GM23248 (cell line): ENCODE data around the gene TIPARP. TPM values are rescaled to one million over a fixed set of nuclear protein-coding genes. Genes with fewer than 3 reads are reported as not detected.

Experiments used
- DNase-seq: peaks from one replicate; pipeline ENCODE4 v3.0.0-alpha.2; 2015
- H2AFZ ChIP-seq: fragments of 200-600 bp; sonication (generic); 2 replicates; pipeline ENCODE4 v1.6.1; 2016; ENCODE audit warnings: antibody characterized with exemption
- H3F3A ChIP-seq: fragments of 200-600 bp; sonication (generic); 2 replicates; pipeline ENCODE4 v1.6.1; 2016; ENCODE audit warnings: mild to moderate bottlenecking, antibody characterized with exemption, mixed run types; ENCODE audit not compliant: insufficient read depth
- H3K27ac ChIP-seq: fragments of 200-600 bp; sonication (generic); 2 replicates; pipeline ENCODE4 v1.5.1; 2016; ENCODE audit warnings: mild to moderate bottlenecking
- H3K27me3 ChIP-seq: fragments of 200-600 bp; sonication (generic); replicated peaks from 2 replicates; pipeline ENCODE4 v1.6.1; 2016; ENCODE audit warnings: mild to moderate bottlenecking; ENCODE audit not compliant: insufficient read depth
- H3K36me3 ChIP-seq: fragments of 200-600 bp; sonication (generic); 2 replicates; pipeline ENCODE4 v1.6.1; 2016; ENCODE audit warnings: low read depth, mild to moderate bottlenecking
- H3K4me1 ChIP-seq: fragments of 200-600 bp; sonication (generic); 2 replicates; pipeline ENCODE4 v1.6.1; 2016; ENCODE audit warnings: mild to moderate bottlenecking; ENCODE audit not compliant: insufficient read depth
- H3K4me2 ChIP-seq: fragments of 200-600 bp; sonication (generic); one replicate; pipeline ENCODE4 v1.6.1; 2016; ENCODE audit warnings: mild to moderate bottlenecking; ENCODE audit not compliant: unreplicated experiment
- H3K4me3 ChIP-seq: fragments of 200-600 bp; sonication (generic); 2 replicates; pipeline ENCODE4 v1.5.1; 2016; ENCODE audit warnings: mild to moderate bottlenecking
- H3K79me2 ChIP-seq: fragments of 200-600 bp; sonication (generic); 2 replicates; pipeline ENCODE4 v1.6.1; 2016; ENCODE audit warnings: mild to moderate bottlenecking; ENCODE audit not compliant: insufficient read depth
- H3K9ac ChIP-seq: fragments of 200-600 bp; sonication (generic); 2 replicates; pipeline ENCODE4 v1.6.1; 2016; ENCODE audit warnings: mild to moderate bottlenecking
- H3K9me2 ChIP-seq: fragments of 200-600 bp; sonication (generic); 2 replicates; pipeline ENCODE4 v1.6.1; 2016; ENCODE audit warnings: mixed run types, mild to moderate bottlenecking, moderate library complexity; ENCODE audit not compliant: insufficient read depth
- H3K9me3 ChIP-seq: fragments of 200-600 bp; sonication (generic); one replicate; pipeline ENCODE4 v1.6.1; 2017; ENCODE audit warnings: low read depth
- H4K20me1 ChIP-seq: fragments of 200-600 bp; sonication (generic); 2 replicates; pipeline ENCODE4 v1.6.0; 2016; ENCODE audit not compliant: insufficient read depth
- EZH2 ChIP-seq: fragments of 200-600 bp; sonication (generic); IDR thresholded peaks from 2 replicates; pipeline ENCODE4 v1.6.1; 2018; ENCODE audit warnings: antibody characterized with exemption, mild to moderate bottlenecking; ENCODE audit not compliant: insufficient read depth, poor library complexity, severe bottlenecking
- EZH2phosphoT487 ChIP-seq: fragments of 200-600 bp; sonication (generic); IDR thresholded peaks from 2 replicates; pipeline ENCODE4 v1.6.1; 2018; ENCODE audit warnings: antibody characterized with exemption, moderate library complexity, mild to moderate bottlenecking, low read depth; ENCODE audit not compliant: insufficient read depth
- WGBS, 2 experiments: methylation state at CpG; one replicate each; pipeline ENCODE4 v1.1.6; 2015 to 2017; ENCODE audit warnings: low lambda C conversion rate in 2 of 2, low coverage in 1 of 2; ENCODE audit errors: missing lambda C conversion rate in 2 of 2; 5-methylcytosine and 5-hydroxymethylcytosine counted together
- in situ Hi-C: fragments of 300-500 bp; cut with MboI; formaldehyde crosslinking; loops from 2 replicates; pipeline ENCODE4 v1.15.0; 2020
- polyA plus RNA-seq: library from polyadenylated mRNA; unstranded; fragments of >200 nt; fragmentation: Nextera tagmentation; extraction: Ambion mirVana; gene quantifications from 2 replicates; pipeline ENCODE4 v1.2.1, GENCODE V29; 2016
- total RNA-seq: library from RNA; depleted of rRNA; stranded (reverse); fragments of >200 nt; shearing (Covaris generic); gene quantifications from 2 replicates; pipeline ENCODE4 v1.2.3, GENCODE V29; 2014

Gene TIPARP
- total and polyA plus RNA-seq, 2 experiments from 2014 or later = 35.1 to 89.5 TPM

DNA sequence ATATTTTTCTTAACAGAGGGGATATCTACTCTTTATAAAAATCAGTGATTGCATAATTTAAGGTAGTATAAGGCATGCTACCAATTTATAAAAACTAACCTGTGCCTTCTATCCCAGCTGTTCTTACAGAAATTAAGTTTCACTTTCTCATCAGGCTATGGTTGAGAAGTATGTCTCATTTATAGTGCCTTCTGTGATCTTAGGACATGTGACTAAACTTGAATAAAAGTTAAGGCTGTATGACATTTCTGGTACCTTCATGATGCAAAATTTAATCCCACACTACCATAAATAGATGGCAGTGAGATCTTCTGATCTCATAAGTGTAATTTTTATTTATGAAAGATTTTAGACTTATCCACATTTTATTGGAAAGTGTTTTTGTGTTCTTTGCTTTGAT lies 12.6 kb downstream of the TIPARP start:
- in situ Hi-C loops = loop anchor here (10.0 kb wide), 1 partner anchor 398 kb away; no protein-coding TSS in a partner anchor
- DNase-seq = peak; percentile 44
- peak overlapping the region; percentile 98 for H3K9ac ChIP-seq
- H3K79me2 ChIP-seq = peaks cover 100% of the 10 kb centered on the region
- H3K4me1 ChIP-seq = peaks cover 100% of the 10 kb centered on the region
- no peak for TF ChIP-seq EZH2phosphoT487
- TF ChIP-seq EZH2 = no peak
- peaks cover 52% of the 10 kb centered on the region for H3K36me3 ChIP-seq
- H3F3A ChIP-seq = peaks cover 95% of the 10 kb centered on the region
- no peaks in the 10 kb centered on the region for H3K27me3 ChIP-seq
- H2AFZ ChIP-seq = no peak overlapping the region
- H3K9me2 ChIP-seq = no peaks in the 10 kb centered on the region
- peaks cover 33% of the 10 kb centered on the region for H4K20me1 ChIP-seq
- H3K27ac ChIP-seq = peak overlapping the region; percentile 94
- peak overlapping the region; percentile 85 for H3K4me2 ChIP-seq
- H3K4me3 ChIP-seq = peak overlapping the region; percentile 39
- H3K9me3 ChIP-seq = no peaks in the 10 kb centered on the region

DNA sequence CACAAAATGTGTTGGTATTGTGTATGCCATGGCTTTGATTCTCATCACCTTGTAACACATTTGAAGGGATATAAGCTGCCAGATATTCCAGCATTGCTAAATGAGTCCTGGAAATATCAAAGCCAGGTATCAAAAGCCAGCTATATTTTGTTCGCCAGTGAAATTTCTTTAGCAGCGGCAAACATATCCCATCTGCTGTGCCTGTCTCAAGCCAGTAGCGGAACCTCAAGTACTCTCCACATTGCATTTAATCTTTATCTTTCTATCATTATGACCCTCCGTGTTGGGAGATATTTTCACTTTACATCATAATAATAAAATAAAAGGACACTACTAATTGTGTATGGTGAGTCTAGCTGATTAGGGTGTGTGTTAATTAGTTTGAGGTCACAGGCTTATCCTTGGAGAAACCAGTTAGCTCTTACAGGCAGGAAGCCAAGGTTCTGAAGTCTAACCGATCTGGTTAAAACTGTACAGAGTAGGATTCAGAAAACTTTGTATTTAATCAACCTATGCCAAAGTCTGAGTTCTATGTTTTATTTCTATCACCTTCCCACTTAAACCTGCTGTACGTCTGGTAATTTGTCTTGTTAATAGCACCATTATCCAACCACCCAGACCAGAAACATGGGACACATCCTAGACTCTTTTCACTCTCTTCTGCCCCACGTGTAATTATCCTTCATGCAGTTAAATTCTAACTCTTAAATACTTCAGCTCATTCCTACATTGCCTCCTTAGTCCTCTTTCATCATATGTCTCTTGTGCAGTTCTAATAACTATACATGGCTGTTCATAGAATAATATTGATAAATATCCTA lies 14.5 kb downstream of the TIPARP start:
- WGBS, 2 experiments = 82 to 86% methylated on average over 7 of the region's 7 CpGs
- Histone ChIP-seq H3F3A (peaks cover 92% of the 10 kb centered on the region), H3K27ac (peak overlapping the region; percentile 94), H2AFZ (no peak overlapping the region), H4K20me1 (peaks cover 28% of the 10 kb centered on the region), H3K4me2 (peak overlapping the region; percentile 15), H3K9ac (no peak overlapping the region), H3K9me3 (no peaks in the 10 kb centered on the region), H3K79me2 (peaks cover 100% of the 10 kb centered on the region), H3K4me3 (no peak overlapping the region), H3K4me1 (peaks cover 98% of the 10 kb centered on the region), H3K36me3 (peaks cover 37% of the 10 kb centered on the region), H3K27me3 (no peaks in the 10 kb centered on the region), H3K9me2 (no peaks in the 10 kb centered on the region)
- TF ChIP-seq EZH2phosphoT487 (no peak), EZH2 (no peak)
- in situ Hi-C loops = loop anchor here (10.0 kb wide), 1 partner anchor 396 kb away; no protein-coding TSS in a partner anchor
- DNase-seq = no peak

DNA sequence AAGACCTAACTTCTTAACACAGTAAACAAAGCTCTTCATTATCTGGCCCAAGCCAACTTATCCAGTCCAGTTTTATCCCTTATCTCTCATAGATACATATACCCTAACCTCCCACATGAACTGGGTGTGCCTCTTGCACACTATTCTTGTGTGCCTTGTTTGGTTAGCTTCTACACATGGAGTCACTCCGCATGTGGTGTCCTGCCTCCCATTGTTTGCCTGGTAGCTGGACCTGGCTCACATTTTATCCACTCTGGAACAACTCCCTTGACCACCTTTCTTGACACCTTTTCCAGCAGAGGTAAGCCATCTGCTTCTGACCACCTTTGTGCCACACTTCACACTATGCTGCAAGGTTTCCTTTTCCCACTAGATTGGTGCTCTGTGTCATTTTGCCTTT lies 15.2 kb downstream of the TIPARP start:
- Histone ChIP-seq H3K4me3 (no peak overlapping the region), H3K36me3 (peaks cover 42% of the 10 kb centered on the region), H3K4me1 (peaks cover 98% of the 10 kb centered on the region), H3K79me2 (peaks cover 100% of the 10 kb centered on the region), H4K20me1 (peaks cover 27% of the 10 kb centered on the region), H2AFZ (no peak overlapping the region), H3K27me3 (no peaks in the 10 kb centered on the region), H3K9me2 (no peaks in the 10 kb centered on the region), H3K9ac (no peak overlapping the region), H3K4me2 (peak overlapping the region; percentile 15), H3K9me3 (no peaks in the 10 kb centered on the region), H3K27ac (peak overlapping the region; percentile 94), H3F3A (peaks cover 92% of the 10 kb centered on the region)
- TF ChIP-seq EZH2phosphoT487 = no peak
- no peak for DNase-seq
- in situ Hi-C loops = loop anchor here (10.0 kb wide), 1 partner anchor 395 kb away; no protein-coding TSS in a partner anchor
- 0% methylated on average over 1 of the region's 1 CpG for WGBS, 2 experiments

DNA sequence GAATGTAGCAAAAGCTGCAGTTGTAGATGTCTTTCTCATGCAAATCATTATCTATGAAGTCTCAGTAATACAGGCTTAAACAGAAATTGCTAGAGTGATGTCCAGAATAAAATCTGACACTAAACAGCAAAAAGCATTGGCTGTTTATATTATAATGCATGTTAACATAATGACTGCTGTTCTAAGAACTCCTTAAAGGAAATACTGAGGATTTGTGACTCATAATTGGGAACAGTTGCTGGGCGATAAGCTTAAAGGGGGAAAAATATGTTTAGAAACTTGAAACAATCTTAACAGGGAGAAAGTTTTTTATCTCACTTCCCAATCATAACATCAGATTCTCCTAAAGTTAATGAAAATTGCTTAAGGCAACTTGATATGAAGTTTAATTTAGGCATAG lies 17.5 kb downstream of the TIPARP start:
- Histone ChIP-seq H3K4me3 (peak overlapping the region; percentile 53), H3K36me3 (peaks cover 53% of the 10 kb centered on the region), H3K4me1 (peaks cover 96% of the 10 kb centered on the region), H3K9me3 (no peaks in the 10 kb centered on the region), H4K20me1 (peaks cover 10% of the 10 kb centered on the region; the same call in 1 of the 2 replicates), H3K4me2 (peak overlapping the region; percentile 84), H3K79me2 (peaks cover 99% of the 10 kb centered on the region), H2AFZ (no peak overlapping the region), H3K27ac (peak overlapping the region; percentile 74), H3K9me2 (no peaks in the 10 kb centered on the region), H3F3A (peaks cover 94% of the 10 kb centered on the region), H3K27me3 (no peaks in the 10 kb centered on the region), H3K9ac (peak overlapping the region; percentile 72)
- TF ChIP-seq EZH2 (no peak), EZH2phosphoT487 (0 out of 2 replicates have a peak, but pooled peaks have one; percentile 65)
- peak; percentile 82 for DNase-seq
- in situ Hi-C loops = no loop called here
- WGBS, 2 experiments = 0 to 4% methylated on average over 1 of the region's 1 CpG
